ENCODE data around the gene TEKT2.
A peak's percentile ranks its signal among the peaks of the same experiment; 100 is the strongest.

The TEKT2 gene

GRCh38 chr1:36106269-36106668 lies 22.4 kb downstream of the TEKT2 start:
- DNase-seq (ENCODE audit: low spot score), result no peak

DNA sequence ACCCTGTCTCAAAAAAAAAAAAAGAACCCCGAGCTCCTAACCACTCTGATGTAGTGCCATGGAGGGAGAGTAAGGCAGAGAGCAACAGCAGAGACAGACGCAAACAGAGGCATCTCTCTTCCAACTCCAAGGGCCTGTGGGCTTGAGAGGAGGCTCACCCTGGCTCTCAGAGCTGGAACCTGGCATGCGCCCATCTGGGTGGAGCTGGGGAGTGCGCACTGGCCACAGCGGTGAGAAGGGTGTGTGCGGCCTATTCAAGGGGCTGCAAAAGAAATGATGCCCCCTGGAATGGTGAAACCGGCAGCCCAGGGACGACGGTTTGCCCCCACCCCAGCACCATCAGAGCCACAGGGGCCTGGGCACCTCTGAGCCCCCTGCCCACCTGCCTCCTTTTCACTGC lies 23.5 kb downstream of the TEKT2 start:
- DNase-seq (ENCODE audit: low spot score), result no peak

- DNase-seq (ENCODE audit: low spot score), result no peak
These were observed 24.4 kb downstream of the TEKT2 start for GRCh38 chr1:36108314-36108713.

GRCh38 chr1:36109041-36109679 lies 25.3 kb downstream of the TEKT2 start:
- DNase-seq (ENCODE audit: low spot score), result peak; percentile 21

GRCh38 chr1:36111151-36111550 lies 27.3 kb downstream of the TEKT2 start:
- DNase-seq (ENCODE audit: low spot score), result no peak

DNA sequence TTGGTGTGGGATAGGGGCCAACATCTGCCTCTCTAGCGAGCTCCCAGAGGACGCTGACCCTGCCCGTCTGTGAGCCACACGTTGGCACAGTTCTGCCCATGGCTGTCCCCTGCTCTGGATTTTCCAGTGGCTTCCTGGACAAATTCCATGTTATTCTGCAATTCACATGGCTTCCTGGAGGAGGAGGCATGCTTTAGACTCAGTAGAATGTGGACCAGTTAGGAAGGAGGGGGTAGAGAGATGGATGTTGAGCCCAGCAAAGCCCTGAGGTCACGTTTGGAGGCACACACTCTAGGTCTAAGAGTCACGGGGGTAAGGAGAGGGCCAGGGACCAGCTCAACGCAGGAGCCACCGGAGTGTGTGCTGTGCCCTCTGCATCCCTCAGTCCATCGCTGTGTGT lies 28.9 kb downstream of the TEKT2 start:
- DNase-seq (ENCODE audit: low spot score), result no peak

- no peak for DNase-seq (ENCODE audit: low spot score)
These were observed 30.5 kb downstream of the TEKT2 start for GRCh38 chr1:36114371-36114770.

GRCh38 chr1:36115200-36115669 lies 31.3 kb downstream of the TEKT2 start:
- DNase-seq (ENCODE audit: low spot score), result no peak

DNA sequence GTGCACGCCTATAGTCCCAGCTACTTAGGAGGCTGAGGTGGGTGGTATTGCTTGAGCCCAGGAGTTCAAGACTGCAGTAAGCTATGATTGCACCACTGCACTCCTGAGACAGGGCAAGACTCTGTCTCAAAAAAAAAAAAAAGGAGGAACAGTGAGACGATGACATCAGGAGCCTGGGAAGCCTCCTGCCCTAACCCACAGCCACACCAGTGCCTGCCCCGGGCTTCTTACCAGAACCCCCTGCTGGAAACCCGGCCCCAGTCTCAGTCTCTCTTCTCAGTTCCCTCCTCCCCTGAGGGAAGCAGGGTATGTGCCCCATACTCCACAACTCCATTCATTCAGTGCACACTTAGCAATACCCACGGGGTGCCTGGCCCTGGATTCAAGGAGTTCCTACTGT lies 32.0 kb downstream of the TEKT2 start:
- no peak for DNase-seq (ENCODE audit: low spot score)

DNA sequence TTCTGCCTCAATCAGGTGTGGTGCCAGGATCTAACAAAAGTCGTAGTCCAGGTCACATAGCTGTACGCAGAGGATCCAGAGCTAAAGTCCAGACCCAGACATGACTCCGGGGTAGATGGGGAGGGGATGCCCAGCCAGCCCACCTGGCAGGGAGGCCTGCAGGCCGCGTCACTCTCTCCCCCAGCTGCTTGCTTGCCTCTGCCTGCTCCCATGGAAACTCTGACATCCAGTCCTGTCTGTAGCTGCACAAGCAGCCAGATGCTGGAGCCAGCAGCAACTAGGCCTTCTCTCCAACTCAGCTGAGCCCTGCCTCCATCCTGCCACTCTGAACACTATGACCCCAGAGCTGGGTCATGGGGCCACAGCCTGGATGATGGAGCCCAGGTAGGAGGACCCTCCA lies 33.0 kb downstream of the TEKT2 start:
- DNase-seq (ENCODE audit: low spot score), result no peak

GRCh38 chr1:36118447-36119204 lies 34.7 kb downstream of the TEKT2 start:
- DNase-seq (ENCODE audit: low spot score), result no peak

DNA sequence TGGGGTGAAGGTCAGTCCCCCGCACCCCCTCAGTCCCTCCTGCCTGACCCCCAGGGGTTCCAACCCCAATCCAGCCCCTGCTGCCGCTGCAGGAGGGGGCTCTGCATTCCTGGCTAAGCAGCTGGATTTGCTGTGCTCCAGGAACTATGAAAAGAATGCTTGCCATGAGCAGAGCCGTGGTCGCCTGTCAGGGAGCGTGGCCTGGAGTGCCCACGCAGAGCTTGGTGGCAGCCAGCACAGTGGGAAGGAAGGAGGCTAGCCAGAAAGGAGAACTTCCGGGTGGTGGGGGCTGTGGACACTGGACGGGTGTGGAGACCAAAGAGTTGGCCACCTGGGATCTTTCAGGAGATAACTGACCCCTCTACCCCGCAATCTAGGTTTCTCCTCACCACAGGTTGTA lies 35.6 kb downstream of the TEKT2 start:
- no peak for DNase-seq (ENCODE audit: low spot score)

DNA sequence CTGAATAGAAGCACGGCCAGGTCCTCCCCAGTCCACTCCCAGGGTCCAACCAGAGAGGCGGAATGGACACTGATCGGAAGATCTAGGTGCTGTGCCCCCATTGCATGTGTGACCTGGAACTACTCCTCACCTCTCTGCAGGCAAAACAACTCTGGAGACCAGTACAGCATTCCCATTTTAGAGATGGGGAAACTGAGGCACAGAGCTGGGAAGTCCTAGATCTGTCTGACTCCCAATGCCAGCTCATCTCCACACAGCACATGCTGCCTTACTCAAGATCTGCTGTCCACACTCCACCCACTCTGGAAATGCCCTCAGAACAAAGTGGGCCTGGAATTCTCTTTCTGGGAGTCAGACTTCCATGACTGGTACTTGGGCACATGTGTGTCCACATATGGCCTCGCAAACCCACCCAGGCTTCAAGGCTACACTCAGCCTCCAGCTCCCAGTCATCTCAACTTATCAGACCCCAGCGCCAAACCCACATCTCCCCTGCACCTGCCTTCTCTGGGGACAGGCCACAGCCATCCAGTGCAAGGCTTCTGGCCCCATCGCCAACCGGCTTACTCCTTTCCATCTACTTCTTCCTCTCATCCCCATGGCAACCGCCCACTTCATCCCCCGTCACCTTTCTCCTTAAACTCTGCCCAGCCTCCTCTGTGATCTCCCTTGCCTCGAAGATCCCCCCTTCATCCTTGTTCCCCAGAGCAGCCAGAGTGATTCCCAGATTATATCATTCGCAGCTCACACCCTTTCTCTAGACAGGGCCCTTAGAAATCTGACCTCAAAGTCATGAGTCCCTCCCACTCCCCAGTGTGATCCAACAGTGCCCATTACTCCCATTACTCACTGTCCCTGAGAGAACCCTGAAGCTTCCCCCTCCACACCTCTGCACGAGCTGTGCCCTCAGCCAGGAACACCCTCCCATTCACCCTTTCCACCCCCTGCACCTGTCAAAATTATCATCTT lies 38.5 kb downstream of the TEKT2 start:
- DNase-seq (ENCODE audit: low spot score), result no peak

DNA sequence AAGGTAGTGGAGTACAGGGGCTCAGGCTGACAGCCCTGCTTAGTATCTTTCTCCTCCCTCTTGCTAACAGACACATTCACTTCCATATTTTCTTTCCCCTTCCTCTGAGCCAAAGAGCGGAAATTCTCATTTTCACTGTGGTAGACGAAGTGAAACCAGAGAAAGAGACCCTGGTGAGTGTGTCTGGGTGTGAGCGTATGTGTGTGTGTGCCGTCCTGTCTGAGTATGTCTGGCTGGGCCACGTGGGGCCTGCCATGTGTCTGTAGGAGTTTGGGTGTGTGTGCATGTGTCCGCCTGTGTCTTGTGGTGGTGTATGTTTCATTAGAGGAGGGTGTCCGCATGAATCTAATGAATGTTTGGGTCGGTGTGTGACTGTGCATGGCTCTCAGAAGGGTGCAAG lies 39.5 kb downstream of the TEKT2 start:
- no peak for DNase-seq (ENCODE audit: low spot score)

GRCh38 chr1:36124404-36125128 lies 40.7 kb downstream of the TEKT2 start:
- no peak for DNase-seq (ENCODE audit: low spot score)

GRCh38 chr1:36125129-36125991 lies 41.5 kb downstream of the TEKT2 start, which contains the start of gene COL8A2:
TSS of gene COL8A2 (minus strand) at chr1:36125222. CDS start at chr1:36100242, 24,980 bp downstream.
- DNase-seq (ENCODE audit: low spot score), result no peak

- DNase-seq (ENCODE audit: low spot score), result no peak
These were observed 42.3 kb downstream of the TEKT2 start for GRCh38 chr1:36126005-36126716.

- DNase-seq (ENCODE audit: low spot score), result no peak
These were observed 43.1 kb downstream of the TEKT2 start for GRCh38 chr1:36126797-36127500.

DNA sequence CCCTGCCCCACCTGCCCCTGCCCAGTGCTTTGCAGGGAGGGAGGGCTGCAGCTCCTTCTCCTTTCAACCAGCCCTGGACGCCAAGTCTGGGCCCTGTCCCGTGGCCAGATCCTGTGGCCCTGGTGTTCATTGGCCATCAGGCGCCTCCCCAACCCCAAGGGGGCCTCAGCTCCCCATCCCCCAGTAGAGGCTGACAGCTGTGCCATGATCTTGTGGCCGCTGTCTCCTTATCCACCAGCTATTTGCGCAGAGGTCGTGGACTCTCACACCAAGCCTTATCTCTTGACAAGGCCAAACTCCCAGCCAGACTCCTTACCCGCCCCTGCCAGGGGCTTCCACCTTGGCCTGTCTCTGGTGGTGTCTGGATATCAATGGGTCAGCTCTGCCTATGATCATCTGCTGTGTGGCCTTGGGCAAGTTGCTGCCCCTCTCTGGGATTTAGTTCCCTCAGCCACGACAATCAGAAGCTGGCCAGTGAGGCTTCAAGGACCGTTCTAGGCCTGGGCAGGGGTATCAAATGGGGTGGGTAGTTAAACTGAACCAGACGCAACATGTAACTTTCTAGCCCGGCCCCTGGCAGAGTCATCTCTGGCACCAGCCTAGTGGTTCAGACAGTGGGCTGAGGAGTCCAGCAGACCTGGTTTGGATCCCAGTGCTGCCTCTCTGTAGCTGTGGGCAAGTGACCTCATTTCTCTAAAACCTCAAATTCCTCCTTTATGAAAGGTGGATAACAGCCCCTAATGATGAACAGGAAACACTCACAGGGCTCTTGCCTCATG lies 44.4 kb downstream of the TEKT2 start:
- DNase-seq (ENCODE audit: low spot score), result no peak
